Measurements from ENCODE around the gene PPP1R3C.

DNA sequence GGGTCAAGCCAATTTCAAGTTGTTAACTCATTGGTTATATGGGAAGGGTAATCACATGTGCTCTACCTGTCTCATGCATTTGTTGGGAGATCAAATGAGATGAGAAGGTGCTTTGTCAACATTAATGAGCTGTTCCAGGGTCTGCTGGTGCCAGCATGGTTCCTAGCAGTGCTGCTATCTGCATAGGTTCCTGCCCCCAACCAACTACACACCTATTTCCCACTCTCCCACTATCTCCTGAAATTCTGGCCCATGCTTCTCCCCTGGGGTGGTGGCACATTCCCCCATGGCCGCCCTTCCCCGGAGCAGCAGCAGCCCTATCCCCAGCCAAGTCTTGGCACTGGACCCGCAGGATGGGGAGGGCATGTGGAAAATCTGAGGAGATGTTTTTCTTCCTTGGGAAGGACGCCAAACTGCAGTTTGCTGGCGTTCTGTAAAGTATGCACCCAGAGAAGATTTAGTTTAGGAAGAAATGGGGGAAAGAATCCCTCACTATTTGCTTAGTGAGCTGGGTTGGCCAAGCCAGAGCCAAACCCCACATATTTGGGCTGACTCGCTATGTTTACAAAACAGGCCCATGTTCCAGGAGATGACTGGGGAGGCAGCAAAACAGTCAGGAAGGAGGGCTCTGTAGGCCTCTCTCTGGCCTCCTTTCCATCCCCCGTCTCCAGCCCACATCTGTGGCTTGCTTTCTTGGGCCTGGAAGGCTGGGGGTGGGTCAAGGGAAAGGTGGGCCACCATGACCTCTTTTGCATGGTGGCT lies 42.5 kb downstream of the PPP1R3C start:
- TF ChIP-seq, protein P1, sequence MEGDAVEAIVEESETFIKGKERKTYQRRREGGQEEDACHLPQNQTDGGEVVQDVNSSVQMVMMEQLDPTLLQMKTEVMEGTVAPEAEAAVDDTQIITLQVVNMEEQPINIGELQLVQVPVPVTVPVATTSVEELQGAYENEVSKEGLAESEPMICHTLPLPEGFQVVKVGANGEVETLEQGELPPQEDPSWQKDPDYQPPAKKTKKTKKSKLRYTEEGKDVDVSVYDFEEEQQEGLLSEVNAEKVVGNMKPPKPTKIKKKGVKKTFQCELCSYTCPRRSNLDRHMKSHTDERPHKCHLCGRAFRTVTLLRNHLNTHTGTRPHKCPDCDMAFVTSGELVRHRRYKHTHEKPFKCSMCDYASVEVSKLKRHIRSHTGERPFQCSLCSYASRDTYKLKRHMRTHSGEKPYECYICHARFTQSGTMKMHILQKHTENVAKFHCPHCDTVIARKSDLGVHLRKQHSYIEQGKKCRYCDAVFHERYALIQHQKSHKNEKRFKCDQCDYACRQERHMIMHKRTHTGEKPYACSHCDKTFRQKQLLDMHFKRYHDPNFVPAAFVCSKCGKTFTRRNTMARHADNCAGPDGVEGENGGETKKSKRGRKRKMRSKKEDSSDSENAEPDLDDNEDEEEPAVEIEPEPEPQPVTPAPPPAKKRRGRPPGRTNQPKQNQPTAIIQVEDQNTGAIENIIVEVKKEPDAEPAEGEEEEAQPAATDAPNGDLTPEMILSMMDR (IDR thresholded peaks at IDR 0.05): no peak
- TF ChIP-seq EZH2 (IDR thresholded peaks at IDR 0.05): no peak
- TF ChIP-seq EZH2phosphoT487 (IDR thresholded peaks at IDR 0.05): no peak
